ENCODE data around the gene GABRD.

DNA sequence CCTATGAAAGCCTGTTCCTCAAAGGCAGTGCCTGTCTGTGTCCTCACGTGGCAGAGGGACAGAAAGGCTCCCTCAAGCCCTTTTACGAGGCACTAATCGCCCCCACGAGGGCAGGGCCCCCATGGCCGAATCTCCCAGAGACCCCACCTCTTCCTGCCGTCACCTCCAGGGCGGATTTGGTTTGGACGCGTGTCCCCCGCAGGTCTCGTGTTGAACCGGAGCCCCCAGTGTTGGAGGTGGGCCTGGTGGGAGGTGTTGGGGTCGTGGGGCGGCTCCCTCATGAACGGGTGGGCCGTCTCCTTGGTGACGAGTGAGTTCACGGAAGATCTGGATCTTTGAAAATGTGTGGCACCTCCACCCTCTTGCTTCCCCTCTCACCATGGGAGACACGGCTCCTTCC, 43.1 kb upstream of the GABRD start:
- TF ChIP-seq, protein P1, sequence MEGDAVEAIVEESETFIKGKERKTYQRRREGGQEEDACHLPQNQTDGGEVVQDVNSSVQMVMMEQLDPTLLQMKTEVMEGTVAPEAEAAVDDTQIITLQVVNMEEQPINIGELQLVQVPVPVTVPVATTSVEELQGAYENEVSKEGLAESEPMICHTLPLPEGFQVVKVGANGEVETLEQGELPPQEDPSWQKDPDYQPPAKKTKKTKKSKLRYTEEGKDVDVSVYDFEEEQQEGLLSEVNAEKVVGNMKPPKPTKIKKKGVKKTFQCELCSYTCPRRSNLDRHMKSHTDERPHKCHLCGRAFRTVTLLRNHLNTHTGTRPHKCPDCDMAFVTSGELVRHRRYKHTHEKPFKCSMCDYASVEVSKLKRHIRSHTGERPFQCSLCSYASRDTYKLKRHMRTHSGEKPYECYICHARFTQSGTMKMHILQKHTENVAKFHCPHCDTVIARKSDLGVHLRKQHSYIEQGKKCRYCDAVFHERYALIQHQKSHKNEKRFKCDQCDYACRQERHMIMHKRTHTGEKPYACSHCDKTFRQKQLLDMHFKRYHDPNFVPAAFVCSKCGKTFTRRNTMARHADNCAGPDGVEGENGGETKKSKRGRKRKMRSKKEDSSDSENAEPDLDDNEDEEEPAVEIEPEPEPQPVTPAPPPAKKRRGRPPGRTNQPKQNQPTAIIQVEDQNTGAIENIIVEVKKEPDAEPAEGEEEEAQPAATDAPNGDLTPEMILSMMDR (conservative IDR thresholded peaks at IDR 0.05; ENCODE audit: low read length) = no peak
- TF ChIP-seq EZH2phosphoT487 (IDR thresholded peaks at IDR 0.05; ENCODE audit: borderline replicate concordance) = no peak
